Measurements from ENCODE around the gene CDC34.

CDC34 gene

DNA sequence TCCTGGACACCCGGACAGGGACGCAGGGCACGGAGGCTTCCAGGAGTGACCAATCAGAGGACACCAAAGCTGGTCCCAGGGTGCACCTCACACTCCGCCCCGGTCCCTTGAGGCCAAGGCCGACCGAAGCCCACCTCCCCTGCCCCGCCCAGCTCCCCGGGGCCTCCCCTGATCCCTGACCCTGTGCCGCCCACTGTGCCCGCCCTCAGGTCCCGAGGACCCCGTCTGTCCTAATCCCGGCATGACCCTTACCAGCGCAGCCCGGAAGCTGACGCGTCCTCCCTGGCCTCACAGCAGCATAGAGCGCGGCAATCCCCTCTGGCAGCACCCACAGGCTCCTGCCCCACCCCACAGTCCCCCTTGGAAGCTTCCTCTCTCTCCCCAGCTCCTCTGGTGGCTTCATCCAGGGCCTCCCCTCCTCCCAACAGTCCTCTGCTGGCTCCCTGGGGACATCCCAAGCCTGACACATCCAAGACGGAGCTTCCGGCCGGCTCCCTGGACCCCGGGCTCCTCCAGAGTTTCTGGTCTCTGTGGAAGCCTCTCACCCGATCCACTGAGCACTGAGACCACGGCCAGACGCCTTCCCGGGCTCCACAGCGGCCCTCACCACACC lies 7.4 kb upstream of the CDC34 start:
- H3K4me1 Mint-ChIP-seq: no peaks in the 10 kb centered on the region
- ATAC-seq (ENCODE audit: low read depth) (no peak), DNase-seq (ENCODE audit: low spot score in 2 of 2) (no peak)
- peaks cover 16% of the 10 kb centered on the region for H3K27me3 Mint-ChIP-seq
- no peak overlapping the region for H3K4me3 Mint-ChIP-seq
- H3K9me3 Mint-ChIP-seq: no peaks in the 10 kb centered on the region
- no peak overlapping the region for H3K27ac Mint-ChIP-seq
- peaks cover 1% of the 10 kb centered on the region for H3K36me3 Mint-ChIP-seq

DNA sequence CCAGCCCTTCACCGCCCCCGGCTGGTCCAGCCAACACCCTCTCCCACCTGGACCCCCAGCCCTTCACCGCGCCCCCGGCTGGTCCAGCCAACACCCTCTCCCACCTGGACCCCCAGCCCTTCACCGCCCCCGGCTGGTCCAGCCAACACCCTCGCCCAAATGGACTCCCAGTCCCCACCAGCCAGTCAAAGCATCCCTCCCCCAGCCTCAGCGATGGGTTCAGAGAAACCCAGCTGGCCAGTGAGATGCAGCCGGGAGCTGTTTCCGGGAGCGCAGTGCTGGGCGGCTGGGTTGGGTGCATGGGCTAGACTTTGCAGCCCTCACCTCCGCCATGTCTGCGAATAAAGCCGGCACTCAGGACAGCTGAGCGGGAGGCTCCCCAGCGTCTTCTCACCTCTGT lies 6.5 kb upstream of the CDC34 start:
- H3K9me3 Mint-ChIP-seq: no peaks in the 10 kb centered on the region
- peaks cover 16% of the 10 kb centered on the region for H3K27me3 Mint-ChIP-seq
- no peak for ATAC-seq (ENCODE audit: low read depth)
- DNase-seq (ENCODE audit: low spot score in 2 of 2): no peak
- no peaks in the 10 kb centered on the region for H3K4me1 Mint-ChIP-seq
- H3K4me3 Mint-ChIP-seq: no peak overlapping the region
- H3K27ac Mint-ChIP-seq: no peak overlapping the region
- H3K36me3 Mint-ChIP-seq: peaks cover 1% of the 10 kb centered on the region

- Mint-ChIP-seq H3K9me3 (no peaks in the 10 kb centered on the region), H3K27ac (no peak overlapping the region), H3K27me3 (peaks cover 16% of the 10 kb centered on the region), H3K36me3 (no peaks in the 10 kb centered on the region), H3K4me3 (no peak overlapping the region), H3K4me1 (no peaks in the 10 kb centered on the region)
- ATAC-seq (ENCODE audit: low read depth): no peak
- DNase-seq (ENCODE audit: low spot score in 2 of 2): no peak
Observed at GRCh38 chr19:525857-526419, 5.6 kb upstream of the CDC34 start.

- Mint-ChIP-seq H3K4me1 (peaks cover 6% of the 10 kb centered on the region), H3K27me3 (peaks cover 11% of the 10 kb centered on the region), H3K4me3 (peak overlapping the region; percentile 79), H3K27ac (peak overlapping the region; percentile 45), H3K9me3 (no peaks in the 10 kb centered on the region), H3K36me3 (peaks cover 2% of the 10 kb centered on the region)
- no peak for DNase-seq (ENCODE audit: low spot score in 2 of 2)
- ATAC-seq (ENCODE audit: low read depth): no peak
Observed at GRCh38 chr19:530134-531008, 1.2 kb upstream of the CDC34 start.

GRCh38 chr19:531009-531752 lies 379 bp upstream of the CDC34 start:
- H3K4me3 Mint-ChIP-seq: peak overlapping the region; percentile 79
- ATAC-seq (ENCODE audit: low read depth): peak; percentile 79
- H3K36me3 Mint-ChIP-seq: peaks cover 4% of the 10 kb centered on the region
- H3K4me1 Mint-ChIP-seq: peaks cover 6% of the 10 kb centered on the region
- H3K27me3 Mint-ChIP-seq: peaks cover 8% of the 10 kb centered on the region
- peak; percentile 87 to 98 for DNase-seq (ENCODE audit: low spot score in 2 of 2)
- H3K9me3 Mint-ChIP-seq: no peaks in the 10 kb centered on the region
- H3K27ac Mint-ChIP-seq: no peak overlapping the region

GRCh38 chr19:532561-533363 lies 1.2 kb downstream of the CDC34 start:
- peak overlapping the region; percentile 17 for H3K27ac Mint-ChIP-seq
- no peak for ATAC-seq (ENCODE audit: low read depth)
- peak overlapping the region; percentile 72 for H3K4me3 Mint-ChIP-seq
- DNase-seq (ENCODE audit: low spot score in 2 of 2): peak in 1 of 2 donors; percentile 41
- no peaks in the 10 kb centered on the region for H3K9me3 Mint-ChIP-seq
- peaks cover 6% of the 10 kb centered on the region for H3K4me1 Mint-ChIP-seq
- H3K36me3 Mint-ChIP-seq: peaks cover 5% of the 10 kb centered on the region
- peaks cover 6% of the 10 kb centered on the region for H3K27me3 Mint-ChIP-seq

- H3K27ac Mint-ChIP-seq: peak overlapping the region; percentile 17
- H3K4me1 Mint-ChIP-seq: peaks cover 6% of the 10 kb centered on the region
- H3K27me3 Mint-ChIP-seq: peaks cover under 1% of the 10 kb centered on the region
- H3K4me3 Mint-ChIP-seq: peak overlapping the region; percentile 8
- ATAC-seq (ENCODE audit: low read depth) (no peak), DNase-seq (ENCODE audit: low spot score in 2 of 2) (no peak)
- H3K9me3 Mint-ChIP-seq: no peaks in the 10 kb centered on the region
- H3K36me3 Mint-ChIP-seq: peaks cover 5% of the 10 kb centered on the region
Observed at GRCh38 chr19:533364-534058, 2.0 kb downstream of the CDC34 start.

DNA sequence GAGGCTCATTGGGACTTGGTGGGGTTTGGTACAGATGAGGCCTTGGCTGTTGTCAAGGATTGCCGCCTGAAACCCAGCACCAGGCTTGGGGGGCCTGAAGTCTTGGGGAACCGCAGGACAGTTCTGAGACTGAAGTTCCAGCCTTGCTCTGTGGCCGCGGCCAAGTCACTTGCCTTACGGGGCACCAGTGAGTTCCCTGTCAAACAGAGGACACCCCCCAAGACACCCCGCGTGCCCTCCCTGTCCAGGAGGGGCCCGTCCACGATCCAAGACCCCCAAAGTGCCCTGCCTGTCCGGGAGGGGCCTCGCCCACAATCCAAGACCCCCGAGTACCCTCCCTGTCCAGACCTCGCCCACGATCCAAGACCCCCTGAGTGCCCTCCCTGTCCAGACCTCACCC lies 2.5 kb downstream of the CDC34 start:
- DNase-seq (ENCODE audit: low spot score in 2 of 2): no peak
- peaks cover 6% of the 10 kb centered on the region for H3K4me1 Mint-ChIP-seq
- no peak overlapping the region for H3K27ac Mint-ChIP-seq
- peaks cover 7% of the 10 kb centered on the region for H3K36me3 Mint-ChIP-seq
- ATAC-seq (ENCODE audit: low read depth): no peak
- no peak overlapping the region for H3K4me3 Mint-ChIP-seq
- no peaks in the 10 kb centered on the region for H3K27me3 Mint-ChIP-seq
- no peaks in the 10 kb centered on the region for H3K9me3 Mint-ChIP-seq

DNA sequence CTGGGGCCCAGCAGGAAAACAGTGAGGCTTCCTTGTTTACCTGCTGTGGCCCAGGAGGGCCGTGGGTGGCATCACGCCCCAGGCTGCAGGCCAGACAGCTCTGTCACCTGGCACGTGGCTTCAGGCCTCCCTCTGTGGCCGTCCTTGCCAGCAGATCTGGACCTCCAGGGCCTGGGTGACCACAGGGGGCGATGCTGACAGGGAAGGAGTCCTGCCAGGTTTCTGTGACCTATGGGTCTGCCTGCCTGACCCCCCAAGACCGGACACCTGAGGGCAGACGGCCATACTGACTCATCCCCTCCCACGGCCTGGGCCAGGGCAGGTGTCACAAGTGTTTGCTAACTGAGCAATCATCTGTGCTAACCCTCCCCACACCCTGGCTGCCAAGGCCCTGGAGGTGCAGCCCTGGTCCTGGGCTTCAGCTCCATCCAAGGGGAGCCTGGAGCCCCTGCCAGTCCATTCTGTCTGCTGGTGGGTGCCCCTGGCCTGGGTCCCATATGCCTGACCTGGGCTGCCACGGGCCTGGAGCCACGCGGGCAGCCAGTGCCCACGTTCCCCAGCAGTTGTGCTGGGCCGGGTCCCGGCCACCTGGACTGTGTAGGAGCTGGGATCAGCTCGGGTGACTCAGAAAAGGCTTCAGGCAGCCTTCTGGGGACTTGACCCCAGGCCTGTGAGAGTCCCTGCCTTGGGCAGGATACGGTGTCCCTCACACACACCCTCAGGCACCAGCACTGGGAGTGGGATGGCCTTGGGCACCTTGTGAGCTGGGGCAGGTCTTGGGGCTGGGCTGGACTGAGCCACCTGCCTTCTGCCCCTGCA lies 3.7 kb downstream of the CDC34 start:
- ATAC-seq (ENCODE audit: low read depth) (no peak), DNase-seq (ENCODE audit: low spot score in 2 of 2) (no peak)
- H3K27ac Mint-ChIP-seq: no peak overlapping the region
- H3K9me3 Mint-ChIP-seq: no peaks in the 10 kb centered on the region
- peaks cover 6% of the 10 kb centered on the region for H3K4me1 Mint-ChIP-seq
- H3K4me3 Mint-ChIP-seq: no peak overlapping the region
- H3K27me3 Mint-ChIP-seq: no peaks in the 10 kb centered on the region
- H3K36me3 Mint-ChIP-seq: peaks cover 7% of the 10 kb centered on the region

GRCh38 chr19:536031-536880 lies 4.7 kb downstream of the CDC34 start:
- no peaks in the 10 kb centered on the region for H3K9me3 Mint-ChIP-seq
- H3K36me3 Mint-ChIP-seq: peaks cover 7% of the 10 kb centered on the region
- no peak overlapping the region for H3K27ac Mint-ChIP-seq
- peaks cover 6% of the 10 kb centered on the region for H3K4me1 Mint-ChIP-seq
- ATAC-seq (ENCODE audit: low read depth) (no peak), DNase-seq (ENCODE audit: low spot score in 2 of 2) (no peak)
- no peaks in the 10 kb centered on the region for H3K27me3 Mint-ChIP-seq
- no peak overlapping the region for H3K4me3 Mint-ChIP-seq

DNA sequence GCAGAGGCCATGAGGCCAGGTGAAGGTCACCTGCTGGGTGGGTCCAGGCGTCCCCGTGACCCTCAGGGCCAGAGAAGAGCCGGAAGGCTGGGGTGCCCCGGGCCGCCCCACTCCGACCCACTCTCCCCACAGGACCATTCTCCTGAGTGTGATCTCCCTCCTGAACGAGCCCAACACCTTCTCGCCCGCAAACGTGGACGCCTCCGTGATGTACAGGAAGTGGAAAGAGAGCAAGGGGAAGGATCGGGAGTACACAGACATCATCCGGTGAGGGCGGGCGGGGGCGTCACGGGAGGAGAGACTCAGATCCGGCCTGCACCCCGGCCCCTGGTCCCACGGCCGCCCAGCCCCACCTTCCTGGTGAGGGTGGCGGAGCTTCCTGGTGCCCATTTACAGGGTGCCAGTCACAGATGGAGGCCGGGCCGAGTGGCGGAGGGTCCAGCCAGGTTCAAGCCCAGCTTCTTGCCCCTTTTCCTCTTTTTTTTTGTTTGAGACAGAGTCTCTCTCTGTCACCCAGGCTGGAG lies 5.4 kb downstream of the CDC34 start:
- Mint-ChIP-seq H3K4me3 (no peak overlapping the region), H3K27ac (no peak overlapping the region)

More for the DNA sequence above, 5.4 kb downstream of the CDC34 start:
- Mint-ChIP-seq H3K27me3 (no peaks in the 10 kb centered on the region), H3K4me1 (peaks cover 6% of the 10 kb centered on the region), H3K9me3 (no peaks in the 10 kb centered on the region), H3K36me3 (peaks cover 7% of the 10 kb centered on the region)
- DNase-seq (ENCODE audit: low spot score in 2 of 2) (no peak), ATAC-seq (ENCODE audit: low read depth) (no peak)

Measured in memory B cell (primary cell).